Activated T-helper 1 cell treated with anti-CD3 and anti-CD28 coated beads, Interleukin-12 subunit alpha, Interleukin-12 subunit beta, Interleukin-2, Interleukin-4 antibody, amounts not matched to agents 30 ng/mL and 10 ng/mL and 1 ng/mL, durations not matched to agents 14 hours and 24 hours and 36 hours (primary cell): ENCODE results near the gene CCNJL. TPM values are rescaled to one million over a fixed set of nuclear protein-coding genes. Genes with fewer than 3 reads are reported as not detected.

Experiments
- DNase-seq: peaks from one replicate; pipeline ENCODE4 v3.0.0; 2021; ENCODE audit warnings: low spot score
- H3K27ac Mint-ChIP-seq: one replicate; pipeline ENCODE4 v1.8.0; 2021; ENCODE audit warnings: mild to moderate bottlenecking, mixed read lengths
- H3K27me3 Mint-ChIP-seq: one replicate; pipeline ENCODE4 v1.8.0; 2022; ENCODE audit warnings: mild to moderate bottlenecking, moderate library complexity, mixed read lengths; ENCODE audit not compliant: insufficient read depth
- H3K36me3 Mint-ChIP-seq: one replicate; pipeline ENCODE4 v1.8.0; 2021; ENCODE audit warnings: low read depth, mixed read lengths
- H3K4me1 Mint-ChIP-seq: one replicate; pipeline ENCODE4 v1.8.0; 2021; ENCODE audit warnings: low read depth, mixed read lengths
- H3K4me3 Mint-ChIP-seq: one replicate; pipeline ENCODE4 v1.8.0; 2021; ENCODE audit warnings: mild to moderate bottlenecking, moderate library complexity, mixed read lengths
- H3K9me3 Mint-ChIP-seq: one replicate; pipeline ENCODE4 v1.8.0; 2021; ENCODE audit warnings: mixed read lengths
- intact Hi-C: fragments of 100-400 bp; cut with micrococcal nuclease; formaldehyde crosslinking; loops from one replicate; pipeline ENCODE4 v1.15.1; 2024
- total RNA-seq: library from RNA; stranded (reverse); gene quantifications from 2 replicates; pipeline ENCODE4 v1.2.3, GENCODE V29; 2022

The CCNJL gene
- total RNA-seq, 1 donor from 2014 or later = not detected

- no peaks in the 10 kb centered on the region for H3K9me3 Mint-ChIP-seq
- no peak for DNase-seq
- no peak overlapping the region for H3K27ac Mint-ChIP-seq
- H3K36me3 Mint-ChIP-seq = no peaks in the 10 kb centered on the region
- no peak overlapping the region for H3K4me3 Mint-ChIP-seq
- H3K4me1 Mint-ChIP-seq = no peaks in the 10 kb centered on the region
- peaks cover 3% of the 10 kb centered on the region for H3K27me3 Mint-ChIP-seq
- intact Hi-C loops = no loop called here
These were observed 15.4 kb downstream of the CCNJL start for GRCh38 chr5:160297004-160297403.

GRCh38 chr5:160296496-160296895 lies 15.9 kb downstream of the CCNJL start:
- Mint-ChIP-seq H3K9me3 (no peaks in the 10 kb centered on the region), H3K4me1 (no peaks in the 10 kb centered on the region), H3K4me3 (no peak overlapping the region), H3K36me3 (no peaks in the 10 kb centered on the region), H3K27ac (no peak overlapping the region), H3K27me3 (peaks cover 4% of the 10 kb centered on the region)
- DNase-seq = no peak
- intact Hi-C loops = no loop called here

GRCh38 chr5:160293901-160294561 lies 18.3 kb downstream of the CCNJL start:
- DNase-seq = no peak

GRCh38 chr5:160293386-160293785 lies 19.0 kb downstream of the CCNJL start:
- intact Hi-C loops = no loop called here
- no peaks in the 10 kb centered on the region for H3K9me3 Mint-ChIP-seq

More at GRCh38 chr5:160293901-160294561, 18.3 kb downstream of the CCNJL start:
- no peaks in the 10 kb centered on the region for H3K9me3 Mint-ChIP-seq
- no peak overlapping the region for H3K27ac Mint-ChIP-seq
- H3K4me3 Mint-ChIP-seq = no peak overlapping the region
- no peaks in the 10 kb centered on the region for H3K4me1 Mint-ChIP-seq
- intact Hi-C loops = no loop called here
- no peaks in the 10 kb centered on the region for H3K36me3 Mint-ChIP-seq
- H3K27me3 Mint-ChIP-seq = peaks cover 3% of the 10 kb centered on the region

GRCh38 chr5:160291467-160291866 lies 20.9 kb downstream of the CCNJL start:
- H3K4me3 Mint-ChIP-seq = no peak overlapping the region
- DNase-seq = no peak
- H3K36me3 Mint-ChIP-seq = no peaks in the 10 kb centered on the region
- no peaks in the 10 kb centered on the region for H3K9me3 Mint-ChIP-seq
- peaks cover 3% of the 10 kb centered on the region for H3K27me3 Mint-ChIP-seq
- H3K27ac Mint-ChIP-seq = no peak overlapping the region
- no peaks in the 10 kb centered on the region for H3K4me1 Mint-ChIP-seq
- intact Hi-C loops = no loop called here

More at GRCh38 chr5:160293386-160293785, 19.0 kb downstream of the CCNJL start:
- no peak overlapping the region for H3K27ac Mint-ChIP-seq
- H3K27me3 Mint-ChIP-seq = peaks cover 3% of the 10 kb centered on the region
- DNase-seq = no peak
- no peaks in the 10 kb centered on the region for H3K4me1 Mint-ChIP-seq
- no peaks in the 10 kb centered on the region for H3K36me3 Mint-ChIP-seq
- H3K4me3 Mint-ChIP-seq = no peak overlapping the region

- intact Hi-C loops = no loop called here
- Mint-ChIP-seq H3K36me3 (no peaks in the 10 kb centered on the region), H3K27me3 (peaks cover 3% of the 10 kb centered on the region), H3K9me3 (no peaks in the 10 kb centered on the region), H3K27ac (no peak overlapping the region), H3K4me3 (no peak overlapping the region), H3K4me1 (no peaks in the 10 kb centered on the region)
- DNase-seq = no peak
These were observed 21.6 kb downstream of the CCNJL start for GRCh38 chr5:160290751-160291150.

GRCh38 chr5:160289721-160290120 lies 22.6 kb downstream of the CCNJL start:
- Mint-ChIP-seq H3K9me3 (no peaks in the 10 kb centered on the region), H3K27me3 (peaks cover 3% of the 10 kb centered on the region), H3K36me3 (no peaks in the 10 kb centered on the region), H3K4me1 (no peaks in the 10 kb centered on the region), H3K27ac (no peak overlapping the region), H3K4me3 (no peak overlapping the region)
- intact Hi-C loops = no loop called here
- no peak for DNase-seq

GRCh38 chr5:160289356-160289651 lies 23.1 kb downstream of the CCNJL start:
- Mint-ChIP-seq H3K9me3 (no peaks in the 10 kb centered on the region), H3K4me1 (no peaks in the 10 kb centered on the region), H3K4me3 (no peak overlapping the region), H3K27ac (no peak overlapping the region), H3K36me3 (no peaks in the 10 kb centered on the region), H3K27me3 (peaks cover 3% of the 10 kb centered on the region)
- intact Hi-C loops = no loop called here
- no peak for DNase-seq

GRCh38 chr5:160287378-160288051 lies 24.8 kb downstream of the CCNJL start:
- no peaks in the 10 kb centered on the region for H3K9me3 Mint-ChIP-seq
- no peak overlapping the region for H3K27ac Mint-ChIP-seq
- intact Hi-C loops = no loop called here
- no peaks in the 10 kb centered on the region for H3K4me1 Mint-ChIP-seq
- no peaks in the 10 kb centered on the region for H3K36me3 Mint-ChIP-seq
- H3K4me3 Mint-ChIP-seq = no peak overlapping the region
- DNase-seq = no peak
- peaks cover 6% of the 10 kb centered on the region for H3K27me3 Mint-ChIP-seq

GRCh38 chr5:160286947-160287346 lies 25.4 kb downstream of the CCNJL start:
- DNase-seq = no peak
- Mint-ChIP-seq H3K9me3 (no peaks in the 10 kb centered on the region), H3K36me3 (no peaks in the 10 kb centered on the region), H3K4me1 (no peaks in the 10 kb centered on the region), H3K27ac (no peak overlapping the region), H3K4me3 (no peak overlapping the region), H3K27me3 (peaks cover 5% of the 10 kb centered on the region)
- intact Hi-C loops = no loop called here

- peaks cover 3% of the 10 kb centered on the region for H3K27me3 Mint-ChIP-seq
- intact Hi-C loops = no loop called here
- H3K4me1 Mint-ChIP-seq = no peaks in the 10 kb centered on the region
- no peak overlapping the region for H3K4me3 Mint-ChIP-seq
- H3K27ac Mint-ChIP-seq = no peak overlapping the region
- no peaks in the 10 kb centered on the region for H3K9me3 Mint-ChIP-seq
- DNase-seq = no peak
- no peaks in the 10 kb centered on the region for H3K36me3 Mint-ChIP-seq
These were observed 27.0 kb downstream of the CCNJL start for GRCh38 chr5:160285316-160285715.

- intact Hi-C loops = no loop called here
- no peaks in the 10 kb centered on the region for H3K36me3 Mint-ChIP-seq
These were observed 28.0 kb downstream of the CCNJL start for GRCh38 chr5:160284291-160284873.

GRCh38 chr5:160281275-160281674 lies 31.1 kb downstream of the CCNJL start:
- Mint-ChIP-seq H3K27me3 (peaks cover 4% of the 10 kb centered on the region), H3K9me3 (no peaks in the 10 kb centered on the region), H3K4me1 (no peaks in the 10 kb centered on the region), H3K27ac (no peak overlapping the region), H3K36me3 (no peaks in the 10 kb centered on the region), H3K4me3 (no peak overlapping the region)
- no peak for DNase-seq
- intact Hi-C loops = no loop called here

More at GRCh38 chr5:160284291-160284873, 28.0 kb downstream of the CCNJL start:
- H3K4me3 Mint-ChIP-seq = no peak overlapping the region
- H3K4me1 Mint-ChIP-seq = no peaks in the 10 kb centered on the region
- no peaks in the 10 kb centered on the region for H3K9me3 Mint-ChIP-seq
- no peak overlapping the region for H3K27ac Mint-ChIP-seq
- no peak for DNase-seq
- peaks cover 3% of the 10 kb centered on the region for H3K27me3 Mint-ChIP-seq
